H1 (cell line): ENCODE measurements around the gene EMX2. TPM values are rescaled to one million over a fixed set of nuclear protein-coding genes. Genes with fewer than 3 reads are reported as not detected.

Source experiments
- CTCF ChIA-PET: fragments of 300-600 bp; sonication (Branson Sonifier 250); formaldehyde crosslinking; loops from one replicate; lab custom pipeline; 2021; ENCODE audit not compliant: partially characterized antibody; lab: Charles Lee
- POLR2A ChIA-PET: fragments of 300-600 bp; sonication (Branson Sonifier 250); formaldehyde crosslinking; loops from one replicate; lab custom pipeline; 2021; ENCODE audit warnings: inconsistent platforms; ENCODE audit not compliant: partially characterized antibody; lab: Charles Lee
- DNase-seq, 2 experiments: peaks; one replicate each; pipeline versions ENCODE4 v3.0.0 to v3.0.0-alpha.2; 2010 to 2022; ENCODE audit warnings: low spot score in 2 of 2, low read depth in 1 of 2, mixed read lengths in 1 of 2
- FAIRE-seq: peaks from 2 replicates; lab custom pipeline; 2011; peaks lifted over from hg19 to GRCh38; lab: Jason Lieb, UNC
- H2AFZ ChIP-seq: 2 replicates; pipeline ENCODE4 v1.8.1; 2012; ENCODE audit warnings: low read length, inconsistent platforms
- H2AK5ac ChIP-seq: 2 replicates; pipeline ENCODE4 v1.6.1; 2013; ENCODE audit warnings: low read depth, low read length
- H2BK120ac ChIP-seq: replicated peaks from 2 replicates; pipeline ENCODE3; 2013; ENCODE audit warnings: low read depth, low read length, inconsistent platforms
- H2BK12ac ChIP-seq: 2 replicates; pipeline ENCODE4 v1.6.1; 2013; ENCODE audit warnings: low read depth, low read length
- H2BK15ac ChIP-seq: 2 replicates; pipeline ENCODE4 v1.6.1; 2013; ENCODE audit warnings: low read length
- H2BK20ac ChIP-seq: 2 replicates; pipeline ENCODE4 v1.6.1; 2013; ENCODE audit warnings: low read length
- H2BK5ac ChIP-seq: 2 replicates; pipeline ENCODE4 v1.6.1; 2013; ENCODE audit warnings: low read depth, low read length
- H3K14ac ChIP-seq: 2 replicates; pipeline ENCODE4 v1.6.1; 2013; ENCODE audit warnings: inconsistent platforms; ENCODE audit not compliant: insufficient read length
- H3K18ac ChIP-seq: 2 replicates; pipeline ENCODE4 v1.6.1; 2013; ENCODE audit warnings: low read length; ENCODE audit errors: extremely low read depth
- H3K23ac ChIP-seq: 2 replicates; pipeline ENCODE4 v1.6.1; 2013; ENCODE audit warnings: inconsistent platforms; ENCODE audit not compliant: insufficient read length
- H3K23me2 ChIP-seq: 2 replicates; pipeline ENCODE4 v1.6.1; 2013; ENCODE audit warnings: low read depth, low read length
- H3K27ac ChIP-seq: 2 replicates; pipeline ENCODE4 v1.6.1; 2011; ENCODE audit warnings: low read depth, low read length, inconsistent platforms
- H3K27me3 ChIP-seq, 4 experiments: replicated peaks in 1 of 4; 1 replicate in 1 of 4; 2 replicates in 3 of 4; pipeline versions ENCODE4 v1.6.1 to v1.8.1; 2011 to 2013; ENCODE audit warnings: low read length in 3 of 4, mild to moderate bottlenecking in 3 of 4, inconsistent platforms in 2 of 4, mixed read lengths in 2 of 4, moderate library complexity in 1 of 4; ENCODE audit not compliant: control insufficient read depth in 3 of 4, insufficient read depth in 3 of 4; ENCODE audit errors: extremely low read depth in 1 of 4
- H3K36me3 ChIP-seq, 4 experiments: 2 replicates each; pipeline versions ENCODE4 v1.6.1 to v1.8.1; 2011 to 2013; ENCODE audit warnings: mild to moderate bottlenecking in 4 of 4, low read length in 3 of 4, moderate library complexity in 2 of 4, control low read depth in 1 of 4, inconsistent platforms in 1 of 4; ENCODE audit not compliant: insufficient read depth in 4 of 4, control insufficient read depth in 2 of 4
- H3K4ac ChIP-seq: replicated peaks from 2 replicates; pipeline ENCODE3; 2013; ENCODE audit warnings: low read length, low read depth, mixed read lengths, inconsistent platforms; ENCODE audit not compliant: insufficient read length
- H3K4me1 ChIP-seq, 4 experiments: replicated peaks in 1 of 4; 1 replicate in 1 of 4; 2 replicates in 3 of 4; pipeline versions ENCODE4 v1.6.1 to v1.8.1; 2011 to 2013; ENCODE audit warnings: low read length in 3 of 4, inconsistent platforms in 2 of 4, mixed read lengths in 1 of 4; ENCODE audit not compliant: insufficient read depth in 4 of 4, control insufficient read depth in 3 of 4
- H3K4me2 ChIP-seq, 2 experiments: 2 replicates each; pipeline versions ENCODE4 v1.6.1 to v1.8.1; 2011 to 2013; ENCODE audit warnings: low read depth in 2 of 2, low read length in 2 of 2, control low read depth in 1 of 2, inconsistent platforms in 1 of 2, mild to moderate bottlenecking in 1 of 2; ENCODE audit not compliant: insufficient read depth in 1 of 2
- H3K4me3 ChIP-seq, 4 experiments: fragments of 200-600, 300-600 bp in 1 of 4; sonication (generic), shearing (Covaris generic), sonication (Bioruptor Twin) in 1 of 4; 2 replicates each; pipeline versions ENCODE4 v1.5.1 to v1.8.1; 2011 to 2016; ENCODE audit warnings: low read length in 4 of 4, low read depth in 3 of 4, control low read depth in 2 of 4, inconsistent platforms in 2 of 4, mild to moderate bottlenecking in 2 of 4, mixed read lengths in 1 of 4, moderate library complexity in 1 of 4; ENCODE audit not compliant: insufficient read depth in 2 of 4; ENCODE audit errors: extremely low read depth in 1 of 4
- H3K56ac ChIP-seq: replicated peaks from 2 replicates; pipeline ENCODE3; 2013; ENCODE audit warnings: low read depth, mild to moderate bottlenecking, mixed read lengths, low read length, inconsistent platforms; ENCODE audit not compliant: insufficient read length
- H3K79me1 ChIP-seq: 2 replicates; pipeline ENCODE4 v1.6.1; 2013; ENCODE audit warnings: low read depth, low read length, control low read depth
- H3K79me2 ChIP-seq, 2 experiments: 2 replicates each; pipeline versions ENCODE4 v1.6.1 to v1.8.1; 2012 to 2013; ENCODE audit warnings: low read length in 2 of 2, mild to moderate bottlenecking in 2 of 2, inconsistent platforms in 1 of 2; ENCODE audit not compliant: insufficient read depth in 2 of 2, control insufficient read depth in 1 of 2
- H3K9ac ChIP-seq, 4 experiments: replicated peaks in 1 of 4; 1 replicate in 1 of 4; 2 replicates in 3 of 4; pipeline versions ENCODE4 v1.6.1 to v1.8.1; 2011 to 2013; ENCODE audit warnings: low read depth in 3 of 4, low read length in 3 of 4, control low read depth in 2 of 4, mild to moderate bottlenecking in 2 of 4, moderate library complexity in 2 of 4, inconsistent platforms in 1 of 4; ENCODE audit errors: extremely low read depth in 1 of 4
- H3K9me3 ChIP-seq, 2 experiments: 2 replicates each; pipeline versions ENCODE4 v1.6.1 to v1.8.1; 2012 to 2013; ENCODE audit warnings: mild to moderate bottlenecking in 2 of 2, moderate library complexity in 2 of 2, control low read depth in 1 of 2, inconsistent platforms in 1 of 2, low read depth in 1 of 2, low read length in 1 of 2, mixed read lengths in 1 of 2; ENCODE audit not compliant: insufficient read depth in 2 of 2
- H4K20me1 ChIP-seq, 2 experiments: replicated peaks in 1 of 2; 2 replicates each; pipeline versions ENCODE3 to v1.8.1; 2011 to 2013; ENCODE audit warnings: inconsistent platforms in 2 of 2, low read length in 2 of 2, mild to moderate bottlenecking in 1 of 2; ENCODE audit not compliant: insufficient read depth in 2 of 2, control insufficient read depth in 1 of 2
- H4K5ac ChIP-seq: 2 replicates; pipeline ENCODE4 v1.6.1; 2013; ENCODE audit warnings: low read length, low read depth, mixed read lengths, inconsistent platforms; ENCODE audit not compliant: insufficient read length
- H4K8ac ChIP-seq: 2 replicates; pipeline ENCODE4 v1.8.0; 2013; ENCODE audit warnings: mild to moderate bottlenecking, moderate library complexity, low read length, inconsistent platforms; ENCODE audit not compliant: insufficient read depth; ENCODE audit errors: extremely low read depth
- H4K91ac ChIP-seq: replicated peaks from 2 replicates; pipeline ENCODE3; 2013; ENCODE audit warnings: low read length, mixed read lengths, inconsistent platforms; ENCODE audit not compliant: insufficient read length
- CTCF ChIP-seq, 3 experiments: IDR thresholded peaks; 1 replicate in 2 of 3; 2 replicates in 1 of 3; pipeline versions ENCODE4 v1.5.1 to v1.6.1; 2011; ENCODE audit warnings: low read length in 3 of 3, mild to moderate bottlenecking in 3 of 3, inconsistent platforms in 2 of 3, low read depth in 1 of 3, moderate library complexity in 1 of 3; ENCODE audit not compliant: insufficient read depth in 1 of 3; ENCODE audit errors: control extremely low read depth in 1 of 3
- PHF8 ChIP-seq: fragments of 200-600 bp; sonication (generic); conservative IDR thresholded peaks from 2 replicates; pipeline ENCODE4 v1.7.1; 2012; ENCODE audit warnings: low read depth, mild to moderate bottlenecking, inconsistent platforms, low read length, moderate library complexity
- RFX5 ChIP-seq: IDR thresholded peaks from 2 replicates; pipeline ENCODE4 v1.6.1; 2011; ENCODE audit warnings: low read depth, low read length, improper control_type of control experiment, borderline replicate concordance
- YY1 ChIP-seq: IDR thresholded peaks from 2 replicates; pipeline ENCODE4 v1.6.1; 2011; ENCODE audit warnings: low read depth, mild to moderate bottlenecking, low read length
- WGBS, 2 experiments: shearing (Covaris generic) in 1 of 2; methylation state at CpG; one replicate each; pipeline versions ENCODE4 v1.1.6 to v1.1.7; 2013 to 2015; ENCODE audit warnings: low lambda C conversion rate in 2 of 2, mixed read lengths in 2 of 2, inconsistent platforms in 1 of 2, low coverage in 1 of 2, missing lambda C conversion rate in 1 of 2; ENCODE audit not compliant: insufficient replicate concordance in 2 of 2, insufficient coverage in 1 of 2, insufficient read length in 1 of 2; ENCODE audit errors: extremely low coverage in 1 of 2, missing lambda C conversion rate in 1 of 2; 5-methylcytosine and 5-hydroxymethylcytosine counted together
- polyA plus RNA-seq, 7 experiments: library from polyadenylated mRNA; depleted of rRNA in 3 of 7; stranded (reverse) in 5 of 7; unstranded in 2 of 7; fragments of >200 nt in 5 of 7; fragments of 200-250 nt in 2 of 7; gene quantifications; 1 replicate in 5 of 7; 2 replicates in 1 of 7; 4 replicates in 1 of 7; pipeline versions ENCODE4 v1.2.1 to v1.2.3, GENCODE V29; 2011 to 2013; ENCODE audit warnings: missing spikeins in 2 of 7, mixed read lengths in 2 of 7
- total RNA-seq: library from RNA; stranded (reverse); fragmentation: NEBNext Ultra II Directional; extraction: Animal tissue kit (Norgen Biotek cat#: 25700); gene quantifications from 2 replicates; pipeline ENCODE4 v1.2.1, GENCODE V29; 2021

Gene EMX2
- total and polyA plus RNA-seq, 2 of the 8 experiments (the other 6 are each of a cell fraction or from before 2014, with no cell fraction given), result not detected

DNA sequence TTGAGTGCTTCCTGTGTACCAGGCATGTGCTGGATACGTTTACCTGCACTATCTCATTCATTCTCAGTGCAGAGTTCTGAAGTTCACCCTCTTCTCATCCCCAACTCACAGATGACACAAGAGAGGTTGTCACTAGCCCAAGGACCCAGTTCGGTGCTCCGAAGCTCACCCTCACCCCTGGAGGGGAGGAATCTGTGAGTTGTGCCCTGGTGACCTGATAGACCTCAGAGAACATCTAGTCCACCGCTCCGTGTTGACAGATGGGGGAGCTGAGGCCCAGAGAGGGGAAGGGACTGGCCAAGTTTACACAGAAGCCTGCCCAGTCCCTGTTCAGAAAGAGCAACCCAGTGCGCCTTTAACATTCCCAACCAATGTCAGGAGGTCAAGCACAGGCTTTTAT lies 44.8 kb upstream of the EMX2 start:
- CTCF ChIA-PET, result interaction anchor here (0.7 to 10.9 kb wide), 22 partner anchors 7 to 961 kb away, joined by 3 to 84 read pairs (median 6); partner anchors contain the start of gene EMX2
- H3K14ac ChIP-seq, result no peak overlapping the region
- H2BK15ac ChIP-seq, result no peak overlapping the region
- no peaks in the 10 kb centered on the region for H3K9me3 ChIP-seq
- H3K79me2 ChIP-seq, result no peaks in the 10 kb centered on the region
- no peak overlapping the region for H2BK5ac ChIP-seq
- H3K4me2 ChIP-seq, result no peak overlapping the region
- no peak overlapping the region for H3K9ac ChIP-seq
- H3K4me1 ChIP-seq, result peaks cover 0 to 3% (median 1%) of the 10 kb centered on the region in 4 experiments; a peak in 2 of 7 replicates
- H4K8ac ChIP-seq, result no peak overlapping the region
- H3K18ac ChIP-seq, result no peak overlapping the region
- peaks cover 0 to 6% (median under 1%) of the 10 kb centered on the region in 4 experiments; a peak in 2 of 7 replicates for H3K27me3 ChIP-seq
- H4K5ac ChIP-seq, result no peak overlapping the region
- H4K91ac ChIP-seq, result no peak overlapping the region
- H3K36me3 ChIP-seq, result no peaks in the 10 kb centered on the region
- no peak overlapping the region for H2BK120ac ChIP-seq
- DNase-seq, result no peak
- no peaks in the 10 kb centered on the region for H4K20me1 ChIP-seq
- no peak overlapping the region for H3K56ac ChIP-seq
- POLR2A ChIA-PET, result no interaction called here
- no peak for TF ChIP-seq PHF8
- no peak for TF ChIP-seq CTCF (IDR thresholded peaks at IDR 0.05; ENCODE audit: control extremely low read depth in 1 of 3, insufficient read depth in 1 of 3, low read depth in 1 of 3, low read length in 3 of 3)
- no peak for TF ChIP-seq RFX5
- no peak for TF ChIP-seq YY1
- H2BK12ac ChIP-seq, result no peak overlapping the region
- H2BK20ac ChIP-seq, result no peak overlapping the region
- H3K23me2 ChIP-seq, result peaks cover 4% of the 10 kb centered on the region; the same call in 1 of the 2 replicates
- no peak overlapping the region for H3K23ac ChIP-seq
- H3K4ac ChIP-seq, result no peak overlapping the region
- no peak overlapping the region for H2AFZ ChIP-seq
- no peak for FAIRE-seq
- no peak overlapping the region for H3K4me3 ChIP-seq
- no peaks in the 10 kb centered on the region for H3K79me1 ChIP-seq
- WGBS, 2 experiments, result 86% methylated on average over 6 of the region's 6 CpGs; no CpG with 5 or more reads in 1 of the 2 experiments
- H2AK5ac ChIP-seq, result no peak overlapping the region
- no peak overlapping the region for H3K27ac ChIP-seq
